ENCODE results near the gene ZCCHC2.

DNA sequence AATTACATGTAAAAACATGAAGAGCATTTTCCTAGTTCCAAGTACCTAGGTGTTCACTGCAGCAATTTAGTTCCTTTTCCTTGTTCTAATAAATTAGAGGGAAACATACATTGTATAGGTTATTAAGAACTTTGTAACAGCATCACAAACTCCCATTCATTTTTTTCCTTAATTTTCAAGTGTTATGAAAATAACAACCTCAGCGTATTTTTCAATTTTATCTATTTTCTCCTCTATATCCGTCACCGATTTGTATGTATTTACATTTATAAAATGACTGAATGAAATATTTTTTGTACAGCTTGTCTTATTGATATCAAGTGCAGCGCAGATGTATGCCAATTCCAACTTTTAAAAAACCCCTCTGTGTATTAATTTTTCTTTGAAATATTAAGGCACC lies 44.0 kb downstream of the ZCCHC2 start:
- TF ChIP-seq, protein P1, sequence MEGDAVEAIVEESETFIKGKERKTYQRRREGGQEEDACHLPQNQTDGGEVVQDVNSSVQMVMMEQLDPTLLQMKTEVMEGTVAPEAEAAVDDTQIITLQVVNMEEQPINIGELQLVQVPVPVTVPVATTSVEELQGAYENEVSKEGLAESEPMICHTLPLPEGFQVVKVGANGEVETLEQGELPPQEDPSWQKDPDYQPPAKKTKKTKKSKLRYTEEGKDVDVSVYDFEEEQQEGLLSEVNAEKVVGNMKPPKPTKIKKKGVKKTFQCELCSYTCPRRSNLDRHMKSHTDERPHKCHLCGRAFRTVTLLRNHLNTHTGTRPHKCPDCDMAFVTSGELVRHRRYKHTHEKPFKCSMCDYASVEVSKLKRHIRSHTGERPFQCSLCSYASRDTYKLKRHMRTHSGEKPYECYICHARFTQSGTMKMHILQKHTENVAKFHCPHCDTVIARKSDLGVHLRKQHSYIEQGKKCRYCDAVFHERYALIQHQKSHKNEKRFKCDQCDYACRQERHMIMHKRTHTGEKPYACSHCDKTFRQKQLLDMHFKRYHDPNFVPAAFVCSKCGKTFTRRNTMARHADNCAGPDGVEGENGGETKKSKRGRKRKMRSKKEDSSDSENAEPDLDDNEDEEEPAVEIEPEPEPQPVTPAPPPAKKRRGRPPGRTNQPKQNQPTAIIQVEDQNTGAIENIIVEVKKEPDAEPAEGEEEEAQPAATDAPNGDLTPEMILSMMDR (IDR thresholded peaks at IDR 0.05), result no peak
- no peak for TF ChIP-seq POLR2A (IDR thresholded peaks at IDR 0.05)

Data from right lobe of liver (tissue), 4 donors.